GM21423 (cell line): ENCODE measurements around the gene CFH.
"Not testable (repeated sequence)": the region's sequence is repeated elsewhere in the genome, so short reads cannot be mapped to it uniquely, and the experiment has no call there.

Source experiments
- ATAC-seq: cut with Tn5 transposase; IDR thresholded peaks from one replicate; pipeline ENCODE4 v1.9.1; 2021; ENCODE audit warnings: mild to moderate bottlenecking, moderate library complexity; ENCODE audit not compliant: unreplicated experiment

Gene CFH

DNA sequence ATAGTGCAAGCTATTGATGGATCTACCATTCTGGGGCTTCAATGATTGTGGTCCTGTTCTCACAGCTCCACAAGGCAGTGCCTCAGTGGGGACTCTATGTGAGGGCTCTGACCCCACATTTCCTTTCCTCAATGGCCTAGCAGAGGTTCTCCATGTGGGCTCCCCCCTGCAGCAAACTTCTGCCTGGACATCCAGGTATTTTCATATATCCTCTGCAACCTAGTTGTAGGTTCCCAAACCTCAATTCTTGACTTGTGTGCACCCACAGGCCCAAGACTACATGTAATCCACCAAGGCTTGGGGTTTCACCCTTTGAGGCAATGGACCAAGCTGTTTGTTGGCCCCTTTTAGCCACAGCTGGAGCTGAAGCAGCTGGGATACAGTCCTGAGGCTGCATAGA is 86.9 kb downstream of the CFH start:
- no peak for ATAC-seq

DNA sequence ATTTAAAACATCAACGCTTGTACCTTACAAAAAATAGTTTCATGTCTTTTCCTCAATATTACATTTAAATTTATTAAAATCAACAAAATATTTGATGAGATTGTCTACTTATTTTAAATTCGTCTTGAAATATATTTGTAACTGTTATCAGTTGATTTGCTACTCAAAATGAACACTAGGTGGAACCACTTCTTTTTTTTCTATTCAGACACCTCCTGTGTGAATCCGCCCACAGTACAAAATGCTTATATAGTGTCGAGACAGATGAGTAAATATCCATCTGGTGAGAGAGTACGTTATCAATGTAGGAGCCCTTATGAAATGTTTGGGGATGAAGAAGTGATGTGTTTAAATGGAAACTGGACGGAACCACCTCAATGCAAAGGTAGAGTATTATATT is 91.4 kb downstream of the CFH start:
- peak; percentile 84 for ATAC-seq

DNA sequence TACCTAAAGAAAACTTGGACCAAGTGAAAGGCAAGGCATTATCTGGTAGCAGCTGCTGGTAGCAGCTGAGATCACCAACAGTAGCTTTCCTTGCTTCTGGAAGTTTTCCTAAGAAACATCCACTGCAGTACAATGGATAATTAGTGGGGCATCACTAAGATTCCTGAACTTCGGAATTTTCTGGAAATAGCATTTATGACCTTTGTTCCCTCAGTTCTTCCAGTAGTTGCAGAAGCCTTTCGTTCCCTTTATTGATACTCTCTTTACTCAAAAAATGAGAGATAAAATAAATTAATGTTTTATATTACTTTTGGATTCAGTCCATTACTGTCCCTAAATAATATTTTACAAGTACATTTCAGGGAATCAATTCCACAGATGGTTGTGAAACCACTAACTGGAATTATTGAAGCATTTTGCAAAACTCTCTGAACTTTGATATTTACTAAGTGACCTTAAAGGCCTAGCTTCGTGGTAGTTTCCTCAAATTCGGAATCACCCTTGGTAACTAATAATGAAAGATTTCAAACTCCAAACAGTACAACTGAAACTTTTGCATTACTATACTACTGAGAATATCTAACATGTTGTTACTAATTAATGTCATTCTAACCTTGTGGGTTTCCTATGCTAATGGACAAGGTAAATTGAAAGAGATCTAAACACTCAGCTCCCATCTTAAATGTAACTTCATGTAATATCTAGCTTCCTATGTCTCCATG is 113.3 kb downstream of the CFH start:
- not testable (repeated sequence) for ATAC-seq

DNA sequence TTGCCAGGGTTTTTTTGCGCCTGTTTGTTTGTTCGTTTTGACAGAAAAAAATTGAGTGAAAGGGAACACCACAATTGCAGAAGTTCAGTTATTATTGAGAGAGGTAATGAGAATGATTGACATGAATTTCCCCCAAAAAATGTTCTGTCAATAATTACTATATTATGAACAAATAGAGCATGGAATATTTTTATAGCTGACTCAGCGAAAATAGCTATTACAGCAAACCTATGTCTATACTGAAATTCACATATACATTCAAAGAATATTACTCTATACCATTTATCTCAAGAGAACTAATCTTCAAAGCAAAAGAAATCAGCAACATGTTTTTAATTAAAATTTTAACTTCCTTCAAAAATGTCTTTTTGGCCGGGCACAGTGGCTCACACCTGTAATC is 118.0 kb downstream of the CFH start:
- ATAC-seq, result not testable (repeated sequence)

DNA sequence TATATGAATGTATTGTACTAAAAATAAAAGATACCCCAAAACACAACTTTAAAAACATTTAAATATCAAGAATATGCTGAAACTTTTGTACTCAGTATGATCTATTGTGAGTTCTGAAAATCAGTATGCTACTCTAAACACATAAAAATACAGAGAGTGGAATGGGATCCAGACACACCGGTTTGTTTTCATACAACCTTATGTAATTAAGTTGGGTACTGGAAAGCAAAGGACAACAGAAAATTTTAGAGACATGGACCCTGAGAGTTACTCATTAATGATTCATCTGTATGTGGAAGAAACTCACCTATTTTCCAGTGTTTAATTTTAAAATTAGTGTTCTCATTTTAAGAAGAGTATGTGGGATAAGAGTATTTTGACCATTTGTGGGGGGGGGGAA is 121.9 kb downstream of the CFH start:
- ATAC-seq, result no peak

DNA sequence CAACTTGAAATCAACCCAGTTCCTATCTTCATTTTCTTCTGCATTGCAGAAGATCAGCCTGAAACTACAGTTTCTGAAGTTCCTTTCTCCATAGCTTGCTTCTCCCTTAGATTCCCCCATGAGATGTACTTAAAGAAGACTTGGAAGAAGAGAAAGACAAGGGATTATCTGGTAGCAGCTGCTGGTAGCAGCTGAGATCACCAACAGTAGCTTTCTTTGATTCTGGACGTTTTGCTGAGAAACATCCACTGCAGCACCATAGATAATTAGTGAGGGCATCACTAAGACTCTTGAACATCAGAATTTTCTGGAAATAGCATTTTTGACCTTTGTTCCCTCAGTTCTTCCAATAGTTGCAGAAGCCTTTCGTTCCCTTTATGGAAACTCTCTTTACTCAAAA is 122.3 kb downstream of the CFH start:
- no peak for ATAC-seq

DNA sequence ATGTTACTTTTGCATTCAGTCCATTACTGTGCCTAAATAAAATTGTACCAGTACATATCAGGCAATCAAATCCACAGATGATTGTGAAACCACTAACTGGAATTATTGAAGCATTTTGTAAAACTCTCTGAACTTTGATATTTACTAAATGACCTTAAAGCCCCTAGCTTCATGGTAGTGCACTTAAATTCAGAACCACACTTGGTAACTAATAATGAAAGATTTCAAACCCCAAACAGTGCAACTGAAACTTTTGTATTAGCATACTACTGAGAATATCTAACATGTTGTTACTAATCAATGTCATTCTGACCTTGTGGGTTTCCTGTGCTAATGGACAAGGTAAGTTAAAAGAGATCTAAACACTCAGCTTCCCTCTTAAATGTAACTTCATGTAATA is 122.8 kb downstream of the CFH start, which contains the start of gene CFHR3:
CFHR3 (plus strand) TSS at position 238 of the 400 bp plus-strand sequence; CDS start at position 285, 47 bp downstream.
- ATAC-seq, result peak; percentile 91

DNA sequence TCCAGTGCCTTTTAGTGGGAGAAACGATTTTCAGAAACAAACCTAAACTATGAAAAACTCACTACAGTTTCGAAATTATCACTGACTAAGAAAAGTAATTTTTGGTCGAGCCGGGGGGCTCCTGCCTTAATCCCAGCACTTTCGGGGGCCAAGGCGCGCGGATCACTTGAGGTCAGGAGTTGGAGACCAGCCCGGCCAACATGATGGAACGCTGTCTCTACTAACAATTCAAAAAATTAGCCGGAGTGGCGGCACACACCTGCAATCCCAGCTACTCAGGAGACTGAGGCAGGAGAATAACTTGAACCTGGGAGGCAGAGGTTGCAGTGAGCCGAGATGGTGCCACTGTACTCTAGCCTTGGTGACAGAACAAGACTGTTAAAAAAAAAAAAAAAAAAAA is 125.8 kb downstream of the CFH start:
- no peak for ATAC-seq

DNA sequence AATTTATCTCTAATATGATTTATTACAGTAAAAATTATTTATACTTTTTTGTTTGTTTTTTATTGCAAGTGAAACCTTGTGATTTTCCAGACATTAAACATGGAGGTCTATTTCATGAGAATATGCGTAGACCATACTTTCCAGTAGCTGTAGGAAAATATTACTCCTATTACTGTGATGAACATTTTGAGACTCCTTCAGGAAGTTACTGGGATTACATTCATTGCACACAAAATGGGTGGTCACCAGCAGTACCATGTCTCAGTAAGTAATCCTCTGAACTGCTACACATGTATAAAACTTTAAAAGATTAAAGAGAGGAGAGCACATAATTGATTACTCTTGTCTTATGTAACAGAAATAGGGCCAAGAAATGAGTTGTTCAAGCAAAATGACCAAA is 127.2 kb downstream of the CFH start:
- no peak for ATAC-seq

DNA sequence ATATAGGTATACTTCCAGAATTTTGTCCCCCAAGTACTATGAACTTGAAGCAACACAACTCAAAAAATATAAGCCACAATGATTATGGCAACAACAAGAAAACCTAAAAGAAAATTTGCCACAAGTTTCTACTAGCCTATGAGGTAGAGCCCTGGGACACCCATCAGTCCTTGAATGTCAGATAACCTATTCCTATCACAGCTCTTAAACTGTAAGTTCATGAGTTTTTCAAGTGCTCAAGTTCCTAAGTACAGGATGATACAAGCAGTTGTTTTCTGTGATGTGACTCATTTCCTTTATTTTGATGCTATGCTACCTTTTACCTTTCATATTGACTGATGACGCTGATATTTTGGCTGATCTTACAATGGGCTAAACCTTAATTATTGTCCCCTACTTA is 139.4 kb downstream of the CFH start:
- ATAC-seq, result not testable (repeated sequence)

DNA sequence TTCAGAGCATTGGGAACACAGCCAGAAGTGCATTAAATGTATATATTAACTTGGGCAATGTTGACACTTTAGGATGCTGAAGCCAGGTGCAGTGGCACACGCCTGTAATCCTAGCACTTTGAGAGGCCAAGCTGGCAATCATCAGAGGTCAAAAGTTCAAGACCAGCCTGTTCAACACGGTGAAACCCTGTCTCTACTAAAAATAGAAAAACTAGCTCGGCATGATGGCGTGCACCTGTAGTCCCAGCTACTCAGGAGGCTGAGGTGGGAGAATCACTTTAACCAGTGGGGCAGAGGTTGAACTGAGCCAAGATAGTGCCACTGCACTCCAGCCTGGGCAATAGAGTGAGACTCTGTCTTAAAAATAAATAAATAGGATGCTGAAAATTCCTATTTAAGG is 142.3 kb downstream of the CFH start:
- not testable (repeated sequence) for ATAC-seq
